ENCODE measurements around the gene TRMT2B. TPM values are rescaled to one million over a fixed set of nuclear protein-coding genes. Genes with fewer than 3 reads are reported as not detected.
"Not testable (repeated sequence)": the region's sequence is repeated elsewhere in the genome, so short reads cannot be mapped to it uniquely, and the experiment has no call there.

The TRMT2B gene
- polyA plus RNA-seq, 1 experiment, result 11.1 TPM

DNA sequence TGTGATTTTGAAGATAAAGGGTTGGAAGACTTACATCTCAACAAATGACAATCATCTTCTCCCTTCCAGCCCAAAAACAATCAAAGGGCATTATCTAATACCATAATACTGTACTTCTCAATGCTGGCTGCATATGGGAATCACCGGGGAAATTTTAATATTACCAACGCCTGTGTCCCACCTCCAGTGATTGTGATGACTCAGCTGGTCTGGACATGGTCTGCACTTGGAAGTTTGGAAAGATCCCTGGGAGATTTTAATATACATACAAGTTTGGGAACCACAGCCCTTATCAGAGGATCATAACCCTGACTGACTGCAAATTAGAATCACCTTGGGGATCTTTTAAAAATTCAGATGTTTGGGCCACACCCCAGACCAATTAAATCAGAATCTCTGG lies 52.5 kb downstream of the TRMT2B start:
- CTCF ChIA-PET, result no interaction called here
- POLR2A ChIA-PET, result no interaction called here
- no peak overlapping the region for H3K4me3 ChIP-seq (ENCODE audit: low read depth, low read length)
- H3K36me3 ChIP-seq (ENCODE audit: control insufficient read depth, insufficient read depth, low read length), result no peaks in the 10 kb centered on the region
- H3K27me3 ChIP-seq (ENCODE audit: control insufficient read depth, insufficient read depth, low read length), result no peaks in the 10 kb centered on the region
- TF ChIP-seq, protein P1, sequence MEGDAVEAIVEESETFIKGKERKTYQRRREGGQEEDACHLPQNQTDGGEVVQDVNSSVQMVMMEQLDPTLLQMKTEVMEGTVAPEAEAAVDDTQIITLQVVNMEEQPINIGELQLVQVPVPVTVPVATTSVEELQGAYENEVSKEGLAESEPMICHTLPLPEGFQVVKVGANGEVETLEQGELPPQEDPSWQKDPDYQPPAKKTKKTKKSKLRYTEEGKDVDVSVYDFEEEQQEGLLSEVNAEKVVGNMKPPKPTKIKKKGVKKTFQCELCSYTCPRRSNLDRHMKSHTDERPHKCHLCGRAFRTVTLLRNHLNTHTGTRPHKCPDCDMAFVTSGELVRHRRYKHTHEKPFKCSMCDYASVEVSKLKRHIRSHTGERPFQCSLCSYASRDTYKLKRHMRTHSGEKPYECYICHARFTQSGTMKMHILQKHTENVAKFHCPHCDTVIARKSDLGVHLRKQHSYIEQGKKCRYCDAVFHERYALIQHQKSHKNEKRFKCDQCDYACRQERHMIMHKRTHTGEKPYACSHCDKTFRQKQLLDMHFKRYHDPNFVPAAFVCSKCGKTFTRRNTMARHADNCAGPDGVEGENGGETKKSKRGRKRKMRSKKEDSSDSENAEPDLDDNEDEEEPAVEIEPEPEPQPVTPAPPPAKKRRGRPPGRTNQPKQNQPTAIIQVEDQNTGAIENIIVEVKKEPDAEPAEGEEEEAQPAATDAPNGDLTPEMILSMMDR (IDR thresholded peaks at IDR 0.05; ENCODE audit: insufficient read depth, low read depth, low read length), result no peak
- no peak for DNase-seq (ENCODE audit: low read depth)

DNA sequence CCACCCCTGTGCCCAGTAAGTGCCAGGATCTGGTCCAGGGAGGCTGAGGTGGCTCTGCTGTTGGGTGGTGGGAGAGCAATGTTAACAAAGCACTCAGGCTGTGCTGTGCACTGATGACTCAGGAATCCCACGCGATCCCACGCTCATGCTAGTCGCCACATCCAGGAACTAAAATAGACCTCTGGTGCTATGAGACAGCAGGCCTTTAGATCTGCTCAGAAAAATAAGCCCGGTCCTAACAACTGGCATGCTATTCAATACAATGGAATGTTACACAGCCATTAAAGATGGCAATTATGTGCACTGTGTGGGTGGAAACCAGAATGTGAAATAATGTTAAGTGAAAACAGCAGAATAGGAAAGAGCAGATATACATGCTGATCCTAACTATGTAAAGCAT lies 56.4 kb downstream of the TRMT2B start:
- peak; percentile 45 for DNase-seq (ENCODE audit: low read depth)
- POLR2A ChIA-PET, result no interaction called here
- CTCF ChIA-PET, result interaction anchor here (0.6 kb wide), 1 partner anchor 286 kb away, joined by 4 read pairs; no protein-coding TSS in a partner anchor
- Histone ChIP-seq H3K27me3 (ENCODE audit: control insufficient read depth, insufficient read depth, low read length) (no peaks in the 10 kb centered on the region), H3K36me3 (ENCODE audit: control insufficient read depth, insufficient read depth, low read length) (no peaks in the 10 kb centered on the region), H3K4me3 (ENCODE audit: low read depth, low read length) (no peak overlapping the region)
- TF ChIP-seq, protein P1 (IDR thresholded peaks at IDR 0.05; ENCODE audit: insufficient read depth, low read depth, low read length), result no peak

DNA sequence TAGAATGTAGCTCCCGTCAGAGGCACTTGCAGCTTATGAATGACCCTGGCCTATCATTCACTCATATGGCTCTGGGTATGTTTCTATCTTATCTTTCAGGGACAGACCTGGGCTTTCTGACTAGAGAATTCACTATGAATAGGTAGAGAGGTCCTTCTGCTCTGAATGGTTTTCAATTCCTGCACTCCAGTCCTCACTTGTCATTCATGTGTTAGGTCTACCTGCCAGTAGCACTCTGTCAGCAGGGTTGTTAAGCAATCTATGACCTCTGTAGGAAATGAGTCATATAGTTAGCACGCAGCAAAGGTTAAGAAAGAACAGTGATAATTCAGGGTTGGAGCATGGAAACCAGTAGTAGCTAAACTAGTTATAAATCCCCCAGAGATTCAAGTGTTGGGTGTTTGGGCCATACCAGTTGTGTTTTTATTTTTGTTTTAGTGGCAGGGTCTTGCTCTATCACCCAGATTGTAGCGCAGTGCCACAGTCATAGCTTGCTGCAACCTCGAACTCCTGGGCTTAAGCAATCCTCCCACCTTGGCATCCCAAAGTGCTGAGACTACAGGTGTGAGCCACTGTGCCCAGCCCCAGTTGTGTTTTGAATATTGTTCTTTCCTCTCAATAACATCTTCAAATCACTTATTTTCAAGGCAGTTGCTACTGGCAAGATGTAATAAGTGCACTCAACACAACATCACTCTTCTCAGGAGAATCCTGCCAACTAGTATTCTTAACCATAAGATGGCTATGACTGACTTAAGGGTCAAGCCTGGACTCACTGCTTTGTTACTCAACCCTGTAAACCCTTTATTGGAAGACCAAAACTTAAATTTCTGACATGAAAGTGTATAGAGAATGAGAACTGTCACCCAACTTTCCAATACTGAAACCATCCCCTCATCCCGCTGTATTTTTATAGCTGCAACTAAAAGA lies 57.3 kb downstream of the TRMT2B start:
- H3K27me3 ChIP-seq (ENCODE audit: control insufficient read depth, insufficient read depth, low read length), result no peaks in the 10 kb centered on the region
- ChIA-PET POLR2A (no interaction called here), CTCF (no interaction called here)
- DNase-seq (ENCODE audit: low read depth), result no peak
- H3K36me3 ChIP-seq (ENCODE audit: control insufficient read depth, insufficient read depth, low read length), result no peaks in the 10 kb centered on the region
- H3K4me3 ChIP-seq (ENCODE audit: low read depth, low read length), result no peak overlapping the region
- TF ChIP-seq, protein P1 (IDR thresholded peaks at IDR 0.05; ENCODE audit: insufficient read depth, low read depth, low read length), result no peak

DNA sequence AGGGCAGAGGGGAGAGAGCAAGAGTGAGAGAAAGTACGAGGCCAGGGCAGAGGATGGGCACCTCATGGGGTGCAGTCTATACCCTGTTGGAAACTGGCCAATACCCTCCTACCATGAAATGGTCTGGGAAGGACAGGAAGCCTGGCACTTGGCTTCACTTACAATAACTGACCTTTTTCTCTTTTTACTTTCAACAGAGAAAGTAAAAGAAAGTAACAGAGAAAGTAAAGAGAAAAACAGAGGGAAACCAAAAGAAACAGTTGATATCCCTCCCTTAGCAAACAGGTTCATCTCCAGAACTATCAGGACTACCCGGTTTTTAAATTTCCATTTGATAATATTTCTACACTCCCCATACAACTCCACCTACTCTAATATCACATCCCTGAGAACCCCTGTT lies 61.8 kb downstream of the TRMT2B start:
- no peak for DNase-seq (ENCODE audit: low read depth)
- H3K36me3 ChIP-seq (ENCODE audit: control insufficient read depth, insufficient read depth, low read length), result no peaks in the 10 kb centered on the region
- H3K27me3 ChIP-seq (ENCODE audit: control insufficient read depth, insufficient read depth, low read length), result no peaks in the 10 kb centered on the region
- POLR2A ChIA-PET, result no interaction called here
- TF ChIP-seq, protein P1 (IDR thresholded peaks at IDR 0.05; ENCODE audit: insufficient read depth, low read depth, low read length), result no peak
- H3K4me3 ChIP-seq (ENCODE audit: low read depth, low read length), result no peak overlapping the region
- CTCF ChIA-PET, result no interaction called here

DNA sequence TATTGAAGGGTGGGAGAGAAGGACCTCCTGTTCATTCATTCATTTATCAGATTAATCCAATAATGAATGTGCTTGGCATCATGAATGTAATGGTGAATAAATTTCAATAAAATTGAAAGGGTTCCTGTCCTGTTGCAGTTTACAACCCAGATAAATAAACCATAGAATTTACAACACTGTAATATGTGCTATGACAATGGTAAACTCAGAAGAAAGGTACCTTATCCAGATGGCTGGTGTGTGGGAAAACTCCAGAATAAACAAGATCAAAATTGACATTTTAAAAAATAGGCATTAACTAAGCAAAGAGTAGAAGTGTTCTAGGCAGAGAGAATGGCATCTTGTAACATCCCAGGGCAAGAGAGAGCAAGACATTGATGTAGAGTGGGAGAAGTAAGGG lies 67.1 kb downstream of the TRMT2B start:
- no peak for DNase-seq (ENCODE audit: low read depth)
- Histone ChIP-seq H3K4me3 (ENCODE audit: low read depth, low read length) (no peak overlapping the region), H3K36me3 (ENCODE audit: control insufficient read depth, insufficient read depth, low read length) (no peaks in the 10 kb centered on the region), H3K27me3 (ENCODE audit: control insufficient read depth, insufficient read depth, low read length) (no peaks in the 10 kb centered on the region)
- POLR2A ChIA-PET, result no interaction called here
- TF ChIP-seq, protein P1 (IDR thresholded peaks at IDR 0.05; ENCODE audit: insufficient read depth, low read depth, low read length), result no peak
- CTCF ChIA-PET, result no interaction called here

DNA sequence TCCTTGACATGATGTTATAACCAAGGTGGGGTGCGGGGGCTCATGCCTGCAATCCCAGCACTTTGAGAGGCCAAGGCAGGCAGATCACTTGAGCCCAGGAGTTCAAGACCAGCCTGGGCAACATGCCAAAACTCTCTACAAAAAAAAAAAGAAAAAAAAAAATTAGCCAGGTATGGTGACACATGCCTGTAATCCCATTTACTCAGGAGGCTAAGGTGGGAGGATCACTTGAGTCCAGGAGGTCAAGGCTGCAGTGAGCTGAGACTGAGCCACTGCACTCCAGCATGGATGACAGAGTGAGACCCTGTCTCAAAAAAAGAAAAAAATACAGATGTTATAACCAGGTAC lies 70.4 kb downstream of the TRMT2B start:
- H3K4me3 ChIP-seq (ENCODE audit: low read depth, low read length); CTCF ChIA-PET; H3K27me3 ChIP-seq (ENCODE audit: control insufficient read depth, insufficient read depth, low read length); H3K36me3 ChIP-seq (ENCODE audit: control insufficient read depth, insufficient read depth, low read length); DNase-seq (ENCODE audit: low read depth); POLR2A ChIA-PET: not testable (repeated sequence)

Measured in BJ (cell line).